ENCODE results near the gene TMEM132C. TPM values are rescaled to one million over a fixed set of nuclear protein-coding genes. Genes with fewer than 3 reads are reported as not detected.

TMEM132C gene
- total RNA-seq, 1 donor from 2014 or later = 0.42 TPM

DNA sequence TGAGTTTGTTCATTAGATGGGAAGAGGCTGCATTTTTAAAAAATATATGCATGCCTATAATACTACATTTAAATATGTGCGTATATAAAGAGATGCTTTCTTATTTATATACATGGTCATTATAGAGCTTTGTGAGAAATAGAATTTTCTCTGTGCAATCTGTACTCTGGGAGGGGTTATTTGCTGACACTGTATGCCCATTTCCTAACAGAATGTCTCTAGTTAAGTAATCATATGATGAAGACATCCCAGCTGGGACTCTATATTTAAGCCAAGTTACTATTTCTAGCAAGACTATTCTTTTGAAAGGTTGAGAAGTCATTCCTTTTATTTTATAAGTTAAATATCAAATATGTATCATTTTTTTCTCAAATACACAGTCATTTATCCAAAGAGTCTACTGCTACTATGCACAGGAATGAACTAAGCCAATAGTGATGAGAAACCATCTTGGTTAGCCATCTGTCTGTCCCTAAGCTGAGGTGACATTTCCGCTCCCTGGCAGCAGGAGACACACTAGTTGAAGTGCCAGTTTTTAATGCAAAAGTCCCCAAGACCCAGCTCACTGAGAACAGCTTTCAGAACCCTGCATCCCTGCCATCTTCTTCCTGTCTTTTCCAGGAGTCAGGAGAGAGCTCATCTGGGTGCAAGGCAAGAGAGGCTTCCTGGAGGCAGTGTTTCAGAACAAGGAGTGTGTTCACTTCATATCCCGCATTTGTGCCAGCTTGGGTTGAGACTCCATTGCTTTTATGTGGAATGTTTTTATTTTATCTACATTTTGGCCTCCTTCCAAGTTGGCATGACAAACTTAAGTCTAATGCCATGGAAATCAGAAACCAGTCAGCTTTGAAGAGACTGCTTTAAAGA is 69.5 kb downstream of the TMEM132C start:
- DNase-seq (ENCODE audit: low read depth) = no peak
- no peaks in the 10 kb centered on the region for H3K27me3 ChIP-seq (ENCODE audit: control insufficient read depth, insufficient read depth, low read length)
- H3K36me3 ChIP-seq (ENCODE audit: control insufficient read depth, insufficient read depth, low read length) = no peaks in the 10 kb centered on the region
- no peak overlapping the region for H3K4me3 ChIP-seq (ENCODE audit: low read depth, low read length)
- TF ChIP-seq, protein P1, sequence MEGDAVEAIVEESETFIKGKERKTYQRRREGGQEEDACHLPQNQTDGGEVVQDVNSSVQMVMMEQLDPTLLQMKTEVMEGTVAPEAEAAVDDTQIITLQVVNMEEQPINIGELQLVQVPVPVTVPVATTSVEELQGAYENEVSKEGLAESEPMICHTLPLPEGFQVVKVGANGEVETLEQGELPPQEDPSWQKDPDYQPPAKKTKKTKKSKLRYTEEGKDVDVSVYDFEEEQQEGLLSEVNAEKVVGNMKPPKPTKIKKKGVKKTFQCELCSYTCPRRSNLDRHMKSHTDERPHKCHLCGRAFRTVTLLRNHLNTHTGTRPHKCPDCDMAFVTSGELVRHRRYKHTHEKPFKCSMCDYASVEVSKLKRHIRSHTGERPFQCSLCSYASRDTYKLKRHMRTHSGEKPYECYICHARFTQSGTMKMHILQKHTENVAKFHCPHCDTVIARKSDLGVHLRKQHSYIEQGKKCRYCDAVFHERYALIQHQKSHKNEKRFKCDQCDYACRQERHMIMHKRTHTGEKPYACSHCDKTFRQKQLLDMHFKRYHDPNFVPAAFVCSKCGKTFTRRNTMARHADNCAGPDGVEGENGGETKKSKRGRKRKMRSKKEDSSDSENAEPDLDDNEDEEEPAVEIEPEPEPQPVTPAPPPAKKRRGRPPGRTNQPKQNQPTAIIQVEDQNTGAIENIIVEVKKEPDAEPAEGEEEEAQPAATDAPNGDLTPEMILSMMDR (IDR thresholded peaks at IDR 0.05; ENCODE audit: insufficient read depth, low read length, poor library complexity, severe bottlenecking) = no peak

DNA sequence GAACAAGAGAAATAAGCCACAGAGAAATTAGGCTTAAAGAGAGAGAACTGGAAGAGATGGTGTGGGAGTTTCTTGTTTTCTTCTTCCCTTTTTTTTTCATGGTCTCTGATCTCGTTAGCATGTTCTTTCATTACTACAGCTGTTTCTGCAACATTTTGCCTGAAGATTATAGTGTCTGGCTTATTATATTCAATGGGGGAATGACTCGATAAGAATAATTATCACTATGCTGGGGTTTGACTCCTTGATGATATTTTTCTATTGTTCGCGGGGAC is 70.0 kb downstream of the TMEM132C start:
- Histone ChIP-seq H3K36me3 (ENCODE audit: control insufficient read depth, insufficient read depth, low read length) (no peaks in the 10 kb centered on the region), H3K27me3 (ENCODE audit: control insufficient read depth, insufficient read depth, low read length) (no peaks in the 10 kb centered on the region), H3K4me3 (ENCODE audit: low read depth, low read length) (no peak overlapping the region)
- no peak for DNase-seq (ENCODE audit: low read depth)
- TF ChIP-seq, protein P1 (IDR thresholded peaks at IDR 0.05; ENCODE audit: insufficient read depth, low read length, poor library complexity, severe bottlenecking) = no peak

DNA sequence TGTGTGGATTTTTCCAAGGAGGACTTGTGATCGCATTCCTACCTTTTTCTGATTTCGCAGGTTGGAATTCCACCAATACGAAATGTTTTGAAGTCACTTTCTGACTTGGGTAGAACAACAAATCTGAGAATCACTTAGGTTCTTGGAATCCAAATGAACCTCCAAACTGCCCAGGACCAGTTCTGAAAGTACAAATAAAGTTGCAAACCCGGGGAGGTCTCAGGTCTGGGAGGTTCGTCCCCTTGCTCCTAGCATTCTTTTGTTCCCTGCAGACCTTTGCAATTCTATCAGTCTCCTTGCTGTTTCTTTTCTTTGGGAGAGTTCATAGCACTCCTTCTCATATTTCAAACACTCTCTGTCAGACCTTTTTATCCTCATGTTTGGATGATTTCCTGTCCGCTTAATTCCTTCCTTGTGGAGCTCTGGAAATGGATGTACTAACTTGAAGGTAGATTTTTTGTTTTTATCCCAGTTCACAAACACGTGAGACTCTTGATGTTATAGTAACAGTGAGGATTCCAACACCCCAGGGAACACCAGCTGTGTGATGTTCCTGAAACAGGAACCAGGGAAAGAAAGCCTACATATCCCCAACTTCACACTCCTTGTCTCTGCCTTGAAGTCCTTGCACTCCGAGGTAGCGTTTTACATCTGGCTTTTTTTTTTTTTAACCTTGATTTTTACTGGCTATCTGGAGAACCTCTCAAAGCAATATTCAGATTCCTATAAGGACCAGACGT is 70.6 kb downstream of the TMEM132C start:
- H3K27me3 ChIP-seq (ENCODE audit: control insufficient read depth, insufficient read depth, low read length) = no peaks in the 10 kb centered on the region
- H3K4me3 ChIP-seq (ENCODE audit: low read depth, low read length) = no peak overlapping the region
- no peak for DNase-seq (ENCODE audit: low read depth)

DNA sequence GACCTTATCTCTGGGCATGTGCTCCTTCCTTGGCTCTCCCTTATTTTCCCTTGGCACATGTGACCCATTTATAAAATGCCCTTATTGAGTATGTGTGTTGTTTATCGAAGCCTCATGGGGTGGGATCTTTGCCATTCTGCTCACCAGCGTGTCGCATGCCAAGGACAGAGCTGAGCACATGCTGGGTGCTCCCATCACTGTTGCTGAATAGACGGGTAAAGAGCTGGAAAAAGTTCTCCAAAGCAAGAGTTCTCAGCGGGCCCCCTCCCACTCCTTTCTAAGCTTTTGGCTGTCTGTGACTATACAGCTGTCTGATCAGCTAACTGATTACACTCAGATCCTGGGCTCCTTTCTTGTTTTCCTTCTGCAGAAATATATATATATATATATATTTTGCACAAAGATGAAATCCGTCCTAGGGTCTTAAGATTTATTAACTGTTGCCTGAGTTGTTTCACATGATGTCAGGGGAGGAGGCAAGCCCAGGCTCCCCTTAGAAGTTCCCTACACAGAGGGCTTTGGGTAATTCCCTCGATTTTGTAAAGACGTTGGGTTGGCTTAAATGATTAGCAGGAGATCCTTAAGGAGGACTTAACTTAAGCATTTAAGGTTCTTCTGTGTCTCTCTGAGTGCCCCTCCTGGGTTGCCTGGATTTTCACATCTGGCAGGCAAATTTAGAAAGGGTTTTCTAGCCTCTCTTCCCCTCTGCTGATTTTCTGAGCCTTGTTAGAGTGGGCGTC is 71.6 kb downstream of the TMEM132C start:
- TF ChIP-seq, protein P1 (IDR thresholded peaks at IDR 0.05; ENCODE audit: insufficient read depth, low read length, poor library complexity, severe bottlenecking) = no peak
- DNase-seq (ENCODE audit: low read depth) = no peak
- H3K27me3 ChIP-seq (ENCODE audit: control insufficient read depth, insufficient read depth, low read length) = no peaks in the 10 kb centered on the region
- H3K36me3 ChIP-seq (ENCODE audit: control insufficient read depth, insufficient read depth, low read length) = no peaks in the 10 kb centered on the region
- no peak overlapping the region for H3K4me3 ChIP-seq (ENCODE audit: low read depth, low read length)

More for the DNA sequence above, 70.6 kb downstream of the TMEM132C start:
- no peaks in the 10 kb centered on the region for H3K36me3 ChIP-seq (ENCODE audit: control insufficient read depth, insufficient read depth, low read length)
- TF ChIP-seq, protein P1 (IDR thresholded peaks at IDR 0.05; ENCODE audit: insufficient read depth, low read length, poor library complexity, severe bottlenecking) = no peak

DNA sequence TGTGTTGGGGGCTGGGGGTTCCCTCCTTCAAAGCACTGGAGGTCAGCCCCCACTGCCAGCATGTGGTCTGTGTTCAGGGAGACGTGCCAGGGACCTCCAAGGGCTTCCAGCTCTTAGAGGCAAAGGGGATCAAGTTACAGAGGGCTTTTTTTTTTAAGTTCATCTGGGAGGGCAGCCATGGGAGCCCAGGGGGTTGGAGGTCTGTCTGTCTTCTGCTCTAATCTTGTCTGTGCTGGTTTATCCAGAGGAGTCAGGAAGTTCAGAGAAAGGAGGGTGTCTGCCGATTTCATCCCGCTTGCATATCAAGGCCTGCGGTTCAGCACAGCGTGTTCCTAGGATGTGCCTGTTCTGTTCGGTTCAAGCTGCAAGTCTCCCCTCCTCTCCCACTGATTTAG is 72.2 kb downstream of the TMEM132C start:
- no peak for DNase-seq (ENCODE audit: low read depth)
- Histone ChIP-seq H3K27me3 (ENCODE audit: control insufficient read depth, insufficient read depth, low read length) (no peaks in the 10 kb centered on the region), H3K36me3 (ENCODE audit: control insufficient read depth, insufficient read depth, low read length) (no peaks in the 10 kb centered on the region), H3K4me3 (ENCODE audit: low read depth, low read length) (no peak overlapping the region)
- TF ChIP-seq, protein P1 (IDR thresholded peaks at IDR 0.05; ENCODE audit: insufficient read depth, low read length, poor library complexity, severe bottlenecking) = no peak
